ENCODE results near the gene FADS1. TPM values are rescaled to one million over a fixed set of nuclear protein-coding genes. Genes with fewer than 3 reads are reported as not detected.
A peak's percentile ranks its signal among the peaks of the same experiment; 100 is the strongest.

The FADS1 gene
- total and polyA plus RNA-seq, 8 donors, result 1.8 to 56.5 (median 11.7) TPM; not detected in 1

GRCh38 chr11:61773809-61774208 lies 43.0 kb downstream of the FADS1 start:
- peaks cover 46 to 88% (median 72%) of the 10 kb centered on the region in 4 donors for H3K4me1 ChIP-seq
- H3K36me3 ChIP-seq, result peaks cover 14 to 48% (median 25%) of the 10 kb centered on the region in 4 donors
- H3K9me3 ChIP-seq, result no peaks in the 10 kb centered on the region
- DNase-seq, result no peak
- H3K27ac ChIP-seq, result peak overlapping the region; percentile 18 to 91 (median 89)
- intact Hi-C loops (cut with DNase I; ENCODE audit: low total_unique reads), result no loop called here
- 77 to 83% (median 81%) methylated on average over 14 to 18 of the region's 18 CpGs for WGBS, 5 donors
- TF ChIP-seq POLR2A (IDR thresholded peaks at IDR 0.05), result no peak
- TF ChIP-seq POLR2AphosphoS5 (IDR thresholded peaks at IDR 0.05), result no peak
- H3K4me3 ChIP-seq, result no peak overlapping the region
- H3K27me3 ChIP-seq, result peaks cover 0 to 10% (median 0%) of the 10 kb centered on the region in 3 donors

GRCh38 chr11:61773356-61773755 lies 43.4 kb downstream of the FADS1 start:
- Histone ChIP-seq H3K4me3 (no peak overlapping the region), H3K27ac (peak overlapping the region; percentile 15 to 91 (median 89)), H3K27me3 (peaks cover 0 to 10% (median 0%) of the 10 kb centered on the region in 3 donors), H3K9me3 (no peaks in the 10 kb centered on the region), H3K36me3 (peaks cover 10 to 43% (median 21%) of the 10 kb centered on the region in 4 donors), H3K4me1 (peaks cover 48 to 88% (median 74%) of the 10 kb centered on the region in 4 donors)
- DNase-seq, result peak in 1 of 2 donors; percentile 86
- TF ChIP-seq EP300 (IDR thresholded peaks at IDR 0.05), result no peak
- no peak for TF ChIP-seq POLR2A (IDR thresholded peaks at IDR 0.05)
- TF ChIP-seq CTCF (IDR thresholded peaks at IDR 0.05), result no peak
- TF ChIP-seq POLR2AphosphoS5 (IDR thresholded peaks at IDR 0.05), result no peak
- intact Hi-C loops (cut with DNase I; ENCODE audit: low total_unique reads), result no loop called here
- 65 to 79% (median 73%) methylated on average over 10 of the region's 10 CpGs for WGBS, 5 donors

- H3K27me3 ChIP-seq, result peaks cover 0 to 10% (median 0%) of the 10 kb centered on the region in 3 donors
- TF ChIP-seq CTCF (IDR thresholded peaks at IDR 0.05) (no peak), POLR2AphosphoS5 (IDR thresholded peaks at IDR 0.05) (no peak), EP300 (IDR thresholded peaks at IDR 0.05) (no peak), POLR2A (IDR thresholded peaks at IDR 0.05) (no peak)
- no peak overlapping the region for H3K4me3 ChIP-seq
- peaks cover 43 to 83% (median 73%) of the 10 kb centered on the region in 4 donors for H3K4me1 ChIP-seq
- peaks cover 0 to 32% (median 10%) of the 10 kb centered on the region in 4 donors for H3K36me3 ChIP-seq
- intact Hi-C loops (cut with DNase I; ENCODE audit: low total_unique reads), result no loop called here
- WGBS, 5 donors, result 28 to 71% (median 43%) methylated on average over 1 to 7 of the region's 7 CpGs
- no peaks in the 10 kb centered on the region for H3K9me3 ChIP-seq
- H3K27ac ChIP-seq, result peak overlapping the region; percentile 89 to 95 (median 90)
- peak in 1 of 2 donors; percentile 74 for DNase-seq
These were observed 44.8 kb downstream of the FADS1 start for GRCh38 chr11:61771985-61772455.

- H3K27me3 ChIP-seq, result peaks cover 0 to 10% (median 0%) of the 10 kb centered on the region in 3 donors
- no peak overlapping the region for H3K4me3 ChIP-seq
- no peaks in the 10 kb centered on the region for H3K9me3 ChIP-seq
- WGBS, 5 donors, result 66 to 83% (median 67%) methylated on average over 13 to 15 of the region's 15 CpGs
- intact Hi-C loops (cut with DNase I; ENCODE audit: low total_unique reads), result no loop called here
- DNase-seq, result no peak
- peaks cover 0 to 25% (median 7%) of the 10 kb centered on the region in 4 donors for H3K36me3 ChIP-seq
- peaks cover 47 to 83% (median 75%) of the 10 kb centered on the region in 4 donors for H3K4me1 ChIP-seq
- H3K27ac ChIP-seq, result peak overlapping the region; percentile 89 to 95 (median 90)
- TF ChIP-seq POLR2A (IDR thresholded peaks at IDR 0.05), result no peak
- TF ChIP-seq EP300 (IDR thresholded peaks at IDR 0.05), result no peak
- TF ChIP-seq POLR2AphosphoS5 (IDR thresholded peaks at IDR 0.05), result no peak
- no peak for TF ChIP-seq CTCF (IDR thresholded peaks at IDR 0.05)
These were observed 45.5 kb downstream of the FADS1 start for GRCh38 chr11:61771195-61771894.

Measured in stomach (tissue), 9 donors.